K562 (cell line): ENCODE data around the gene MAP3K20. TPM values are rescaled to one million over a fixed set of nuclear protein-coding genes. Genes with fewer than 3 reads are reported as not detected.

Experiments used
- HDAC1 ChIP-seq, 2 experiments: fragments of 450-650 bp; IDR thresholded peaks; 2 replicates each; pipeline ENCODE4 v1.6.1; 2016 to 2017; ENCODE audit warnings: inconsistent platforms in 1 of 2, mild to moderate bottlenecking in 1 of 2, moderate library complexity in 1 of 2
- HINFP ChIP-seq: fragments of 450-650 bp; conservative IDR thresholded peaks from 2 replicates; pipeline ENCODE4 v1.6.1; 2016; ENCODE audit warnings: missing genetic modification characterization, low read depth, mild to moderate bottlenecking, control low read depth, missing compliant biosample characterization
- HNRNPH1 ChIP-seq: fragments of 200-400 bp; formaldehyde crosslinking; optimal IDR thresholded peaks from 2 replicates; pipeline ENCODE3; 2017; ENCODE audit warnings: low read depth, mild to moderate bottlenecking, low read length, moderate library complexity
- MED1 ChIP-seq: sonication (generic); formaldehyde crosslinking; IDR thresholded peaks from 2 replicates; pipeline ENCODE4 v1.8.1; 2023; ENCODE audit warnings: missing genetic modification reagents, borderline replicate concordance
- NFE2 ChIP-seq: IDR thresholded peaks from 2 replicates; pipeline ENCODE4 v1.6.1; 2014; ENCODE audit warnings: antibody characterized with exemption, low read depth
- PBX2 ChIP-seq, 2 experiments: IDR thresholded peaks in 1 of 2; conservative IDR thresholded peaks in 1 of 2; 2 replicates each; pipeline ENCODE4 v1.6.1; 2016; ENCODE audit warnings: low read depth in 2 of 2, mild to moderate bottlenecking in 1 of 2, missing compliant biosample characterization in 1 of 2, missing genetic modification characterization in 1 of 2, moderate library complexity in 1 of 2
- SMC3 ChIP-seq: conservative IDR thresholded peaks from 2 replicates; pipeline ENCODE4 v1.6.1; 2011; ENCODE audit warnings: low read depth, low read length, improper control_type of control experiment; ENCODE audit not compliant: insufficient read depth
- TEAD1 ChIP-seq, 2 experiments: fragments of 450-650 bp in 1 of 2; sonication (generic) in 1 of 2; formaldehyde crosslinking; IDR thresholded peaks; 2 replicates each; pipeline versions ENCODE4 v1.4.0 to v1.8.0; 2020 to 2022; ENCODE audit warnings: mild to moderate bottlenecking in 2 of 2, missing genetic modification reagents in 1 of 2
- ZEB2 ChIP-seq: fragments of 450-650 bp; IDR thresholded peaks from 2 replicates; pipeline ENCODE4 v1.6.1; 2016
- ZNF780A ChIP-seq: fragments of 250-450 bp; sonication (Bioruptor Pico); IDR thresholded peaks from 2 replicates; pipeline ENCODE4 v1.5.0; 2021; ENCODE audit warnings: mild to moderate bottlenecking
- polyA plus RNA-seq, 8 experiments: library from polyadenylated mRNA; depleted of rRNA in 4 of 8; stranded (reverse) in 5 of 8; unstranded in 3 of 8; fragments of >200 nt; fragmentation: Nextera tagmentation in 2 of 8; fragmentation: Illumina TruSeq in 1 of 8; extraction: Ambion mirVana in 2 of 8; extraction: Trizol in 1 of 8; gene quantifications; 2 replicates each; pipeline versions ENCODE4 v1.2.1 to v1.2.3, GENCODE V29; 2011 to 2014; ENCODE audit warnings: inconsistent platforms in 1 of 8, missing spikeins in 1 of 8
- total RNA-seq, 7 experiments: library from RNA; depleted of rRNA in 6 of 7; stranded (reverse); fragments of >200 nt in 6 of 7; fragmentation: Illumina TruSeq in 2 of 7; extraction: Trizol in 2 of 7; gene quantifications; 2 replicates each; pipeline versions ENCODE4 v1.2.1 to v1.2.3, GENCODE V29; 2011 to 2021; ENCODE audit warnings: low replicate concordance in 1 of 7
- TF ChIP-seq, protein P1 (sequence below): fragments of 450-650 bp; IDR thresholded peaks from 2 replicates; pipeline ENCODE4 v1.6.1; 2016; ENCODE audit warnings: mild to moderate bottlenecking
- TF ChIP-seq, protein P2 (sequence below): fragments of 200-800 bp; sonication (Bioruptor generic); IDR thresholded peaks from 2 replicates; pipeline ENCODE4 v1.6.1; 2017; ENCODE audit warnings: missing genetic modification characterization, missing compliant biosample characterization
- TF ChIP-seq, protein P3 (sequence below): fragments of 450-650 bp; IDR thresholded peaks from 2 replicates; pipeline ENCODE4 v1.6.1; 2016; ENCODE audit warnings: missing biosample characterization, missing genetic modification characterization
- TF ChIP-seq, protein P4 (sequence below): sonication (generic); formaldehyde crosslinking; IDR thresholded peaks from 2 replicates; pipeline ENCODE4 v1.8.0; 2022; ENCODE audit warnings: missing genetic modification reagents, mild to moderate bottlenecking, borderline replicate concordance

MAP3K20 gene
- total and polyA plus RNA-seq, 9 of the 15 experiments (the other 6 are each of a cell fraction or from before 2014, with no cell fraction given) = 9.8 to 34.2 (median 27.3) TPM

GRCh38 chr2:173291412-173291811 is 215.8 kb downstream of the MAP3K20 start (continued):
- TF ChIP-seq, protein P1, sequence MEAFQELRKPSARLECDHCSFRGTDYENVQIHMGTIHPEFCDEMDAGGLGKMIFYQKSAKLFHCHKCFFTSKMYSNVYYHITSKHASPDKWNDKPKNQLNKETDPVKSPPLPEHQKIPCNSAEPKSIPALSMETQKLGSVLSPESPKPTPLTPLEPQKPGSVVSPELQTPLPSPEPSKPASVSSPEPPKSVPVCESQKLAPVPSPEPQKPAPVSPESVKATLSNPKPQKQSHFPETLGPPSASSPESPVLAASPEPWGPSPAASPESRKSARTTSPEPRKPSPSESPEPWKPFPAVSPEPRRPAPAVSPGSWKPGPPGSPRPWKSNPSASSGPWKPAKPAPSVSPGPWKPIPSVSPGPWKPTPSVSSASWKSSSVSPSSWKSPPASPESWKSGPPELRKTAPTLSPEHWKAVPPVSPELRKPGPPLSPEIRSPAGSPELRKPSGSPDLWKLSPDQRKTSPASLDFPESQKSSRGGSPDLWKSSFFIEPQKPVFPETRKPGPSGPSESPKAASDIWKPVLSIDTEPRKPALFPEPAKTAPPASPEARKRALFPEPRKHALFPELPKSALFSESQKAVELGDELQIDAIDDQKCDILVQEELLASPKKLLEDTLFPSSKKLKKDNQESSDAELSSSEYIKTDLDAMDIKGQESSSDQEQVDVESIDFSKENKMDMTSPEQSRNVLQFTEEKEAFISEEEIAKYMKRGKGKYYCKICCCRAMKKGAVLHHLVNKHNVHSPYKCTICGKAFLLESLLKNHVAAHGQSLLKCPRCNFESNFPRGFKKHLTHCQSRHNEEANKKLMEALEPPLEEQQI = no peak
- TF ChIP-seq, protein P2, sequence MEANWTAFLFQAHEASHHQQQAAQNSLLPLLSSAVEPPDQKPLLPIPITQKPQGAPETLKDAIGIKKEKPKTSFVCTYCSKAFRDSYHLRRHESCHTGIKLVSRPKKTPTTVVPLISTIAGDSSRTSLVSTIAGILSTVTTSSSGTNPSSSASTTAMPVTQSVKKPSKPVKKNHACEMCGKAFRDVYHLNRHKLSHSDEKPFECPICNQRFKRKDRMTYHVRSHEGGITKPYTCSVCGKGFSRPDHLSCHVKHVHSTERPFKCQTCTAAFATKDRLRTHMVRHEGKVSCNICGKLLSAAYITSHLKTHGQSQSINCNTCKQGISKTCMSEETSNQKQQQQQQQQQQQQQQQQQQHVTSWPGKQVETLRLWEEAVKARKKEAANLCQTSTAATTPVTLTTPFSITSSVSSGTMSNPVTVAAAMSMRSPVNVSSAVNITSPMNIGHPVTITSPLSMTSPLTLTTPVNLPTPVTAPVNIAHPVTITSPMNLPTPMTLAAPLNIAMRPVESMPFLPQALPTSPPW = no peak
- TF ChIP-seq HINFP (tag) (peak; percentile 69), NFE2 (no peak), SMC3 (no peak), PBX2 (CRISPR knock-in tag; IDR thresholded peaks at IDR 0.05; ENCODE audit: low read depth) (no peak), PBX2 (tag; conservative IDR thresholded peaks at IDR 0.05; ENCODE audit: low read depth) (no peak), TEAD1 (CRISPR knock-in tag; IDR thresholded peaks at IDR 0.05) (peak in 1 of 2 experiments; percentile 66; a peak in 1 of 4 replicates), HDAC1 (IDR thresholded peaks at IDR 0.05) (no peak), HNRNPH1 (no peak), ZNF780A (CRISPR knock-in tag) (peak; percentile 51; the same call in 1 of the 2 replicates), ZEB2 (peak; percentile 72), MED1 (CRISPR knock-in tag) (no peak)
- TF ChIP-seq, protein P3, sequence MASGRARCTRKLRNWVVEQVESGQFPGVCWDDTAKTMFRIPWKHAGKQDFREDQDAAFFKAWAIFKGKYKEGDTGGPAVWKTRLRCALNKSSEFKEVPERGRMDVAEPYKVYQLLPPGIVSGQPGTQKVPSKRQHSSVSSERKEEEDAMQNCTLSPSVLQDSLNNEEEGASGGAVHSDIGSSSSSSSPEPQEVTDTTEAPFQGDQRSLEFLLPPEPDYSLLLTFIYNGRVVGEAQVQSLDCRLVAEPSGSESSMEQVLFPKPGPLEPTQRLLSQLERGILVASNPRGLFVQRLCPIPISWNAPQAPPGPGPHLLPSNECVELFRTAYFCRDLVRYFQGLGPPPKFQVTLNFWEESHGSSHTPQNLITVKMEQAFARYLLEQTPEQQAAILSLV = 0 out of 2 replicates have a peak, but pooled peaks have one; percentile 25
- TF ChIP-seq, protein P4, sequence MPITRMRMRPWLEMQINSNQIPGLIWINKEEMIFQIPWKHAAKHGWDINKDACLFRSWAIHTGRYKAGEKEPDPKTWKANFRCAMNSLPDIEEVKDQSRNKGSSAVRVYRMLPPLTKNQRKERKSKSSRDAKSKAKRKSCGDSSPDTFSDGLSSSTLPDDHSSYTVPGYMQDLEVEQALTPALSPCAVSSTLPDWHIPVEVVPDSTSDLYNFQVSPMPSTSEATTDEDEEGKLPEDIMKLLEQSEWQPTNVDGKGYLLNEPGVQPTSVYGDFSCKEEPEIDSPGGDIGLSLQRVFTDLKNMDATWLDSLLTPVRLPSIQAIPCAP (CRISPR knock-in tag) = no peak
